ENCODE results near the gene DPEP2NB.

DNA sequence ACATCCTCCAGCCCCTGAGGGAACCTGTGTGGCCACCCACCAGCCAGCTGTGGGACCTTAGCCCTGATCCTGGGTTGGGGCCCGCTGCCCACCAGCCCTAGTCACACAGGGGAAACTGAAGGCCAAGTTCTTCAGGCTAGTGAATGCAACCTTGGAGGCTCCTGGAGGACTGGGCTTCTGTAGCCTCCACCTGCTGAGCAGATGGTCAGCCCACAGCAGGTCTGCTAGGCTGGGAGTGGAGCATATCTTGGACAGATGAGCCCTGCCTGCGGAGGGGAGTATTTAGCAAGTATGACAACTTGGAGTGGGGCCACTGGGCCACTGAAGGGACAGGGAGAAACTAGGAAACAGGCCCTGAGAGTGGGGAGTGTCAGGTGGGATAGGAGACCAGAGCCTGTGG, 39.5 kb downstream of the DPEP2NB start:
- TF ChIP-seq, protein P1, sequence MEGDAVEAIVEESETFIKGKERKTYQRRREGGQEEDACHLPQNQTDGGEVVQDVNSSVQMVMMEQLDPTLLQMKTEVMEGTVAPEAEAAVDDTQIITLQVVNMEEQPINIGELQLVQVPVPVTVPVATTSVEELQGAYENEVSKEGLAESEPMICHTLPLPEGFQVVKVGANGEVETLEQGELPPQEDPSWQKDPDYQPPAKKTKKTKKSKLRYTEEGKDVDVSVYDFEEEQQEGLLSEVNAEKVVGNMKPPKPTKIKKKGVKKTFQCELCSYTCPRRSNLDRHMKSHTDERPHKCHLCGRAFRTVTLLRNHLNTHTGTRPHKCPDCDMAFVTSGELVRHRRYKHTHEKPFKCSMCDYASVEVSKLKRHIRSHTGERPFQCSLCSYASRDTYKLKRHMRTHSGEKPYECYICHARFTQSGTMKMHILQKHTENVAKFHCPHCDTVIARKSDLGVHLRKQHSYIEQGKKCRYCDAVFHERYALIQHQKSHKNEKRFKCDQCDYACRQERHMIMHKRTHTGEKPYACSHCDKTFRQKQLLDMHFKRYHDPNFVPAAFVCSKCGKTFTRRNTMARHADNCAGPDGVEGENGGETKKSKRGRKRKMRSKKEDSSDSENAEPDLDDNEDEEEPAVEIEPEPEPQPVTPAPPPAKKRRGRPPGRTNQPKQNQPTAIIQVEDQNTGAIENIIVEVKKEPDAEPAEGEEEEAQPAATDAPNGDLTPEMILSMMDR (conservative IDR thresholded peaks at IDR 0.05; ENCODE audit: low read depth, low read length), result no peak
- TF ChIP-seq EZH2 (IDR thresholded peaks at IDR 0.05; ENCODE audit: borderline replicate concordance, low read depth, low read length, poor library complexity, severe bottlenecking), result no peak
